GM18873 (cell line): ENCODE data around the gene ATP1A2.

Source experiments
- ATAC-seq: cut with Tn5 transposase; IDR thresholded peaks from one replicate; pipeline ENCODE4 v1.9.1; 2021; ENCODE audit warnings: mild to moderate bottlenecking, moderate library complexity, moderate number of reproducible peaks; ENCODE audit not compliant: unreplicated experiment, low FRiP score

Gene ATP1A2

DNA sequence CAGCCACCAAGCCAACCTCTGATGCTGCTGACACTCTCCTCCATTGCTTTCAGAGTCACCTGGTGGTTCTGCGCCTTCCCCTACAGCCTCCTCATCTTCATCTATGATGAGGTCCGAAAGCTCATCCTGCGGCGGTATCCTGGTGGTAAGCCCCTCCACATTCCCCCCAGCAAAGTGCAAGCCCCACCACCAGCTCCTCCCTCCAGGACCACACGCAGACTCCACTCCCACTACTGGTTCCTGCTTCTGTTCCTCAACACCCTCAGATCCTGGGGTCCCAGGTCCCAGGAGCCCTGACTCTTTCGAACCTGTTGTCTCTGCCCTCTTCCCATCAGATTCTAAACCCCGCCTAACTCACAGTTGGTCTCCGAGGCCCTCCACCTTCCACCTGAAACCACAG, 24.3 kb downstream of the ATP1A2 start:
- ATAC-seq: no peak

DNA sequence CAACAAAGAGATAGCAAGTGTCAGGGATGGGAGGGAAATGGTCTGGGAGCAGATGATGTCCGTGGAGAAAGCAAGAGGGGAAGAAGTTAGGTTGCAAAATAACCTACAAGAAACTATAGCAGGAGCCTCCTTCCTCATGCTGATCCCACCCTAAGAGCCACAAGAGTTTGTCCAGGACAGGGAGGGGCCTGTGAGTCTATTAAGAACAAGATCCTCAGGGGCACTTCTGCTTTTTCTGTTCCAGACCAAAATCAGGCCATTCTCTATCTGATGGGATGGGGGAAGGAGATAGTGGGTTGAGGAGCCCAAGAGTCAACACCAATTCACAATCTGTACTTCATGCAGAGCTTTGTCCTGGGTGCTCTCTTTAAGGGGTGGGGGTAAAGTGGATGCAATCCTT, 28.1 kb downstream of the ATP1A2 start:
- no peak for ATAC-seq

DNA sequence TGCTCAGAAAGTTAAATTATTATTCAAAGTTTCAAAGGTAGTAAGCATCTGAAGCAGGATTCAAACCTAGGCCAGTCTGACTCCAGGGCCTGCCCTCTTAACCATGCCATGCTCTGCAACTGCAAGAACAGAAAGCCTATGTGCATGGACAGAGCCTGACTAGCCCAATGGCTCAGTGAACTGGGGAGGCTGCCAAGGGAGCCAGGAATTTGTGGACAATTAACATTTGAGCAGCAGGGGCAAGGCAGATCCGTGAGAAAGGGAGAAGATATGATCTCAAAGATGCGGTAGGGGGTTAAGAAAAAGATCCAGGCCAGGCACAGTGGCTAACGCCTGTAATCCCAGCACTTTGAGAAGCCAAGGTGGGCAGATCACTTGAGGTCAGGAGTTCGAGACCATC, 29.4 kb downstream of the ATP1A2 start:
- ATAC-seq: no peak

DNA sequence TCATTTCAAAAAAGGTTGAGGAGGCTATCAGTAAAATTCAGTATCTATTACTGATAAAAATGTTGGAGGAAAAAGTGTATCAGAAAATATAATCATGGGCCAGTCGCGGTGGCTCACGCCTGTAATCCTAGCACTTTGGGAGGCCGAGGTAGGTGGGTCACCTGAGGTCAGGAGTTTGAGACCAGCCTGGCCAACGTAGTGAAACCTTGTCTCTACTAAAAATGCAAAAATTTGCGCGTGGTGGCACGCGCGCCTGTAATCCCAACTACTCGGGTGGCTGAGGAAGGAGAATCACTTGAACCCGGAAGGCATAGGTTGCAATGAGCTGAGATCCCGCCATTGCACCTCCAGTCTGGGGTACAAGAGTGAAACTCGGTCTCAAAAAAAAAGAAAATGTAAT, 30.5 kb downstream of the ATP1A2 start:
- no peak for ATAC-seq

DNA sequence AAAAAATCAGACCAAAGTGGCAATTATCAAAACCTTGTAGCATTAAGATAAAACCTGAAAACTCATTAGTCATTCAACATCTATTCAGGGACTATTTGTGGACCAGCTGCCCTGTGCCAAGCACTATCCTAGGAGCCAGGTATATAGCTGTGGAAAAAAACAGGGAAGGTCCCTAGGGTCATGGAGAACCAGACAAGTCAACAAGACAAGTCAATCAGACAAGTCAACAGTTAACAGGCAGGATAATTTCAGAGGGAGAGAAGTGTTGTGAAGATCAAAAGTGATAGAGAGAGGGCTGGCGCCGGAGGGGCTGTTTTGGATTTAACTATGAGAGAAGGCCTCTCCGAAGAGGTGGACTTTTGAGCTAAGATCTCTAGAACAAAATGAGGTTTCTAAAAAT, 32.6 kb downstream of the ATP1A2 start:
- no peak for ATAC-seq

DNA sequence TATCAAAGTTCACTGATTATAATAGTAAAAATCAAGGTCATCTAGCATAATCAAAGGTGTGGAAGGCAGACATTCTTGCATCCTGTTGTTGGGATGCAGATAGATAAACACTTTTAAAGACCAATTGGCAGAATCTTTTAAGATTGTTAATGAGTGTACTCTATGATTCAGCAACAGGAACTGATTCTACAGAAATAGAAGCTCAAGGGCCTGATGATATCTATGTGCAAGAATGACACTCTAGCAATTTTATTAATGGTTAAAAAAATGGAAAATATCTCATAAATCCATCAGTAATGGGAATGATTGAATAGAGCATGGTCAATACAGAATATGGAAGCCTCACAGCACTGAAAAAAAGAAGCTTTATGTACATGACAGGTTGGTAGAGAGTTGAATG, 33.7 kb downstream of the ATP1A2 start:
- ATAC-seq: no peak

DNA sequence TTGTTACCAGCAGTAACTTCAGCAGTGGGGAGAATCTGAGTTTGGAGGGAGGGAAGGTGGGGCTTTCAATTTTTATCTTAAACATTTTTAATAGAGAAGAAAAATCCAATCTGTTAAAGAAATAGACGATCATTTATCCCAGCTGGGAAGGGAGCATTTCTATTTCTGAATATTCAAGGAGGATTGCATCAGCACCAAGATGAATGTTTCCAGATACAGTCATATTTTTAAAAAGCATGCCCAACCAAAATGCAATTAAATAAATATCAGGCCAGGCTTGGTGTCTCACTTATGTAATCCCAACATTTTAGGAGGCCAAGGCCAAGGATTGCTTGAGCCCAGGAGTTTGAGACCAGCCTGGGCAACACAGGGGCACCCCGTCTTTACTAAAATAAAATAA, 34.2 kb downstream of the ATP1A2 start:
- ATAC-seq: no peak

DNA sequence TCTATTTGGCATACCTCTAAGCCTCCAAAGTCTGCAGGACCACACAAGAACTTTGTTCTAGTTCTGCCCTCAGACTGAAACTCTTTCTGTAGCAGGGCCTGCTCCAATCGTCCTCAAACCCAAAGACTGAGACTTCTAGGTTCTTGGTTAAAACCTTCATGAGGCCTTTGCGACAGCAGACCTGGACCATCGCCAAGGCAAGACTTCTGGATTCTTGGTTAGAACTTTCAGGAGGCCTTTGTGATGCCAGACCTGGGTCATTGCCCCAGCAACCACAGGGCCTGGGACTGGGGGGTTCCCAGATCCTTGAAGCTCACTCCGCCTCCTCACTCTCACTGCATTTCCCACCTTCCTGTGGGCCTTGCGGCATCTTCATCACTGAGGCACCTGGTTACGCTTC, 35.7 kb downstream of the ATP1A2 start, which contains the start of gene ATP1A4:
Gene ATP1A4, plus strand, starts transcription at position 301 of the 400 bp plus-strand sequence. CDS start 438 bp downstream, outside the sequence.
- ATAC-seq: no peak

DNA sequence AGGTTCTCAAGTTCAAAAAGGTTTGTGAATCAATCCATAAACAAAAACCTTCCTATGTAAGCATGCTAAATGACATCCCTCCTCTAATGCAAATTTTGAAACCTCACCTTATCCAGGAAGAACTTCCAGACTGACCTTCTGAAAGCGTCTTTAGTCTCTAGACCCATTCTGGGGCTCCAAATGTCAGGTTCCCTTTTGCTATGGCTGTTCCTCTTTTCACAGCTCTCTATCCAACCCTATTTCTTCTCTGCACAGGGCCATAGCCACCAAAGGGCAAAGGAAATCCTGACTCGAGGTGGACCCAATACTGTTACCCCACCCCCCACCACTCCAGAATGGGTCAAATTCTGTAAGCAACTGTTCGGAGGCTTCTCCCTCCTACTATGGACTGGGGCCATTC, 39.2 kb downstream of the ATP1A2 start:
- no peak for ATAC-seq

DNA sequence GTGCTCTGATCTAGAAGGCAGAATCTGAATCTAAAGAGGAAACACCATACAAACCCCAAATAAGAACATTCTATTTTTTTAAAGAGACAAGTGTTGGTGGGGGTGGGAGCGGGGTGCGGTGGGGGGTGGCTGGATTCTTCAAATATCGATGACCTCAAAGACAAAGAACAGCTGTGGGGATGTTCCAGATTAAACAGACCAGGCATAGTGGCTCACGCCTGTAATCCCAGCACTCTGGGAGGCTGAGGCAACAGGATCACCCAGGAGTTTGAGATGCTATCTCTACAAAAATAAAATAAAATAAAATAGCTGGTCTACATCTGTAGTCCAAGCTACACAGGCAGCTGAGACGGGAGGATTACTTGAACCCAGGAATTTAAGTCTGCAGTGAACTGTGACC, 40.8 kb downstream of the ATP1A2 start:
- ATAC-seq: no peak

DNA sequence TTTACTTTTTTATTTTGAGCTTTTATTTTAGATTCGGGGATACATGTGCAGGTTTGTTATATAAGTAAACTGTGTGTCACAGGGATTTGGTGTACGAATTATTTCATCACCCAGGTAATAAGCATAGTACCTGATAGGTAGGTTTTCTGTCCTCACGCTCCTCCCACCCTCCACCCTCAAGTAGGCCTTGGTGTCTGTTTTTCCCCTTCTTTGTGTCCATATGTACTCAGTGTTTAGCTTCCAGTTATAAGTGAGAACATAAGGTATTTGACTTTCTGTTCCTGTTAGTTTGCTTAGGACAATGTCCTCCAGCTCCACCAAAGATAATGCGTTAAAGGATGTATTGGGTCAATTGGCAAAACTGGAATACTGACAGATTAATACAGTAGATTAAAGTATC, 41.6 kb downstream of the ATP1A2 start:
- no peak for ATAC-seq

DNA sequence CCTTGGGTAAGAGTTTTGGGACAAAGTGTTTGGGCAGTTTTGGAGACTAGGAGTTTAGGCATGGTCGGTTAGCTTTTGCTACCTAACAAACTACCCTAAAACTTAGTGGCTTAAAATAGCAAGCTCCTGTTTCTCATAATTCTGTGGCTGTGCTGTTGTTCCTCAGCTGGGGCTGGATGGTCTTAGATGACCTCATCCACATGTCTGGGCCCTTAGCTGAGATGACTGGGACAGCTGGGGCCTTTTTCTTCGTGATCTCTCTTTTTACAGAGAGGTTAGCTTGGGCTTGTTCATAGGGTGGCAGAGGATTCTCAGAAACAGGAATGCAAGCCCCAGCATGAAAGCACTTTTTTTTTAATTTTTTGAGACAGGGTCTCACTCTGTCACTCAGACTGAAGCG, 42.5 kb downstream of the ATP1A2 start:
- ATAC-seq: no peak

DNA sequence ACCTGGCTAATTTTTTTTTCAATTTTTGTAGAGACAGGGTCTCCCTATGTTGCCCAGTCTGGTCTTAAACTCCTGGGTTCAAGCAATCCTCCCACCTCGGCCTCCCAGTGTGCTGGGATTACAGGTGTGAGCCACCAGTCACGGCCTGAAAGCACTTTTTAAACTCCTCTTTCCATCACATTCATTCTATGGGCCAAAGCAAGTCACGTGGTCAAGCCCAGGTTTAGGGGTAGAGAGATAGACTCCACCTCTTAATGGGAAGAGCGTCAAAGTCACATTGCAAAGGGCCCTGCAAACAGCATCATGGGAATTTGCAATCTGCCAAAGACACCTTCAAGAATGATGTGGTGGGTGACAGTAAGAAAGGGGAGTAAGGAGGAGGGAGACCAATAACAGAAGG, 43.0 kb downstream of the ATP1A2 start:
- no peak for ATAC-seq

DNA sequence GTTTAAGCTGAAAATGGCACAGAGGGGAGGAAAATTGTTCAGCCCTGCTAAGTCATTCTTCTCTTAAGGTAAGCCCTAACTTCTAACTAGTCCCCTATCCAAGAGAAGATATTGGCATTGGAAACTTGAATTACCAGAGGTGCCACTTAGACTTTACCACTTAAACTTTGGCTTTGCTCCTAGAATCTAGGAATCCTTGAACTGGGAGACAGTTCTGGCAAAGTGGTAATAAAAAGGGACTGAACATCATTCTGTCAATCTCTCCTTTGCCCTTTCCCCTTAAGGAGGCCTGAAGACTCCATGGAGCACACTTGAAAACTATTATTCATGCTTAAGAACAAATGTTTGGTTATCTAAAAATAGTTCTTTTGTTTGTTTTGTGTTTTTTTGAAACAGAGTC, 44.3 kb downstream of the ATP1A2 start:
- no peak for ATAC-seq

DNA sequence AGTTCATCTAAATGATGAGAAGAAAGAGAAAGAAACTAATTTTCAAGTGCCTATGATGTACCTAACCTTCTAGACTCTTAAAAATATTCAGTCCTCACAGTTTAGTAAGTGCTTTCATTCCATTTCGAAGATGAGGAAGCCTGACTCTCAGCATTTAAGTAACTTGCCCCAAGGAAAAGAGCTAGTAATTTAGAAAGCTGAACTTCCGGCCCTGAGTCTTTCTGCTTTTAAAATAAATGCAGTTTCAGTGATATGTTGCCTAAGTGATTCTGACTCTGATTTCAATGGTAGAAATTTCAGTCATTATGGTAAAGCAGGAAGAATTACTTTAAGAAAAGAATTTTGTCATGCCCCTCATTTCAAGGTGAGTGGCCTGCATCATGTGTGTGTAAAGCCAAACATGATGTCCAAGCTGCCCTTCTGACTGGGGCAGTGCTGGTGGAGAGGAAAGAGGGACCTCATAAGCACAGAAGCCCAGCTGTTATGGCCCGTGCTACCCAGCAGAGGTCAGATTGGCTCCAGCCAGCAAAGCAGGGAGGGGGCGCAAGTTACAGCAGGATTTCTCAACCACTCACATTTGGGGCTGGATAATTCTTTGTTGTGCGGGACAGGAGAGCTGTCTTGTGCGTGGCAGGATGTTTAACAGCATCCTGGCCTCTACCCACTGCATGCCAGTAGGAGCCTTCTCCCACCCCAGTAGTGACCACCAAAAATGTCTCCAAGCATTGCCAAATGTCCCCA, 46.6 kb downstream of the ATP1A2 start:
- ATAC-seq: no peak

DNA sequence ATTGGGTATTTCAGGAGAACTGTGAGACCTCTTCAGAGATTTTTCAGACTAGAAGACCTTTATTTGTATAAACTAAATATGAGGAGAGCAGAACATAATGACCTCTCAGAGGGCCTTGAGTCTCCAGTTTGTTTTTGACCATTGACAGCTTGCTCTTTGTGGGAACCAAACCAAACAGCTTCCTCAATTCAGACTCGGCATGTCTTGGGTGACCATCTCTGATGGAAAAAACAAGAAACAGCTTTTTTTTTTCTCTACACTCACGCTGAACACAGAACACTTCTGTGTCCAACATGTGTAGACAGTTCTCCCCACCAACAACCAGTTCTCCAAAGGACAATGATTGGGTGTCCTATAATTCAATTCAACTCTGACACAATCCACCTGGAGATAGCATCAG, 47.4 kb downstream of the ATP1A2 start:
- no peak for ATAC-seq

DNA sequence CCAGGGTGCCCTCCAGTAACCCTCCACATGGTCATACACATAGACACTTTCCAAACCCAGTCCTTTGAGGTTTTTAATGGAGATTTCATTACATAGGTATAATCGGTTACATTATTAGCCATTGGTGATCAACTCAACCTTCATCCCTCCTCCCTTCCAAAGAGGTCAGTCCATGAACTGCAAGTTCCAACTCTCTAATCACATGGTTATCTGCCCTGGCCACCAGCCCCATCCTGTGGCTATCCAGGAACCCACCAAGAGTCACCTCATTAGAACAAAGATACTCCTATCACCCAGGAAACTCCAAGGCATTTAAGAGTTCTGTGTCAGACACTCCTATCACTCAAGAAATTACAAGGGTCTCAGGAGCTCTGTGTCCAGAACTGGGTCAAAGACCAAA, 48.1 kb downstream of the ATP1A2 start:
- ATAC-seq: no peak

DNA sequence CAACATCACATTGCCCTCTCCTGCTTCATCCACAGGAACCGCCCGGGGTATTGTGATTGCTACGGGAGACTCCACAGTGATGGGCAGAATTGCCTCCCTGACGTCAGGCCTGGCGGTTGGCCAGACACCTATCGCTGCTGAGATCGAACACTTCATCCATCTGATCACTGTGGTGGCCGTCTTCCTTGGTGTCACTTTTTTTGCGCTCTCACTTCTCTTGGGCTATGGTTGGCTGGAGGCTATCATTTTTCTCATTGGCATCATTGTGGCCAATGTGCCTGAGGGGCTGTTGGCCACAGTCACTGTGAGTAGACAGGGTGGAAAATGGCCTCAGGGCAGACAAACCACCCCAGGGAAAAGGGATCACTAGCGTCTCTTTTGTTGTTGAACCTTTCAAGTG, 48.6 kb downstream of the ATP1A2 start:
- no peak for ATAC-seq

DNA sequence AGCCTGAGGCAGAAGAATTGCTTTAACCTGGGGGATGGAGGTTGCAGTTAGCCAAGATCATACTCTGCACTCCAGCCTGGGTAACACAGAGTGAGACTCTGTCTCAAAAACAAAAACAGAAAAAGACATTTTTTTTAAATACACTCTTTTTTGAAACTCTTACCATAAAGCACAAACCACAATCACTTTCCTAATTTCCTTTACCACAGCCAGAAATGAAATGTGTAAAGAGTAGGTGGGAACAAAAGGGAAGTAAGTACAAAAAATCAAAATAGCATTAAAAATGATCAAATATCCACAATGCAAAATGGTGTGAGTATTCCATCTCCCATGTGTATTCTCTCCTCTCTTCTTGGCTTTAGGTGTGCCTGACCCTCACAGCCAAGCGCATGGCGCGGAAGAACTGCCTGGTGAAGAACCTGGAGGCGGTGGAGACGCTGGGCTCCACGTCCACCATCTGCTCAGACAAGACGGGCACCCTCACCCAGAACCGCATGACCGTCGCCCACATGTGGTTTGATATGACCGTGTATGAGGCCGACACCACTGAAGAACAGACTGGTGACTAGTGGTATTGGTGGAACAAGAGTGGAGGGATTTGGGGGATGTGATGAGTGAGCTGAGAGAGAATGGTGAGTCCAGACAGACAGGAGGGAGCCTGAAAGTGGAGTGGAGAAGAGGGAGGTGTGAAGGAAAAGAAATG, 50.8 kb downstream of the ATP1A2 start:
- ATAC-seq: no peak

DNA sequence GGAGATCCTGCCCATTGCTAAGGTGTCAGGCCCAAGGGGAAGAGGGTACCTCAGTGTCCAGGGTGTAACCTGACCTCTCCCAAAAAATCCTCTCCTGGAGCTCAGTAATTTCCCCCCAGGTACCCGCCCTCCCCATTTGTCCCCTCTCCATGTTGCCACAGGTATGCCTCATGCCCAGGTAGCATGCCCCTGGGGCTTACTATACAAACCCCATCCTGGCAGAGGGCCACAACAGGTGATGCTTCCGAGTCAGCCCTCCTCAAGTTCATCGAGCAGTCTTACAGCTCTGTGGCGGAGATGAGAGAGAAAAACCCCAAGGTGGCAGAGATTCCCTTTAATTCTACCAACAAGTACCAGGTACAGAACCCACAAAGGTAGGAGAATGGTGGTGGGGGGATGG, 51.5 kb downstream of the ATP1A2 start:
- no peak for ATAC-seq

DNA sequence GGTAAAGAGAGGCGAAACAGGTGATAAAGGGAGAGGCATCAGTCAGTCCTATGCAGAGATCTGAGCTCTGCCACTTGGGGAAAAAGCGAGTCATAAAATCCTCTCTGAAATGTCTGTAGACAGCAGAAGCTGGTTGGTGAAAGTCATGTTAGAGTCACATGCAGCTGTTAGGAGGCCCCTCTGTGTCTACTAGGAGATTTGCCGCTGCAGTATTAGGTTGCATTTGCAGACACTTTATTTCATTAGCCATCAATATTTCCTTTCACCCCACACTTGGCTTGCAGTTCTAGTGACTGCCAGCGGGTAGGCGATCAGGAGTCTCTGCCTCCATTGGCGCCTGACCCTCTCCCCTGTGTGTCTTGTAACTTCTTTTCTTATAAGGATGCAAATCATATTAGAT, 52.0 kb downstream of the ATP1A2 start:
- no peak for ATAC-seq

DNA sequence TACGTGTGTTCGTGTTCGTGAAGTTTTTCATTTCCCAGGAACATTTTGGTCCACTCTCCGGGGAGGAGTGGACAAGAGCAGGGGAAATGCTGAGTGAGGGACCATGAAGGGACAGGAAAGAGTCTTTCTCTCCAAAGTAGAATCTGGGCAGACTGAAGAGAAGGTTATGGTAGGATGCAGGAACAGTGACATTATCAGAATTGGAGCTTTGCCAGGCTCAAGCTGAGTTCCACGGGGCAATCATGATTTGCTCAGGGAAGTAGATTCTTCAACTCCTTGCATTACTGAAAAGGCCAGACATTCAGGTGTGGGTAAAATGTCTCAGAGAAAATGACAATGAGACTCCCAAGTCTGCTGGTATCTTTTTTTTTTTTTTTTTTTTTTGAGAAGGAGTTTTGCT, 52.5 kb downstream of the ATP1A2 start:
- ATAC-seq: no peak
